HUDEP-2 (cell line): Measurements from ENCODE around the gene ING3.

Source experiments
- DNase-seq, 76 experiments: peaks; one replicate each; lab custom pipeline; 2025; ENCODE audit not compliant: unreplicated experiment in 76 of 76; lab: John Stamatoyannopoulos, UW

ING3 gene

GRCh38 chr7:121023194-121023593 is 72.6 kb downstream of the ING3 start:
- DNase-seq, result no peak

GRCh38 chr7:121023683-121024511 is 73.3 kb downstream of the ING3 start:
- DNase-seq, result no peak

- DNase-seq, result no peak
These were observed 74.0 kb downstream of the ING3 start for GRCh38 chr7:121024611-121025010.

GRCh38 chr7:121026159-121026558 is 75.6 kb downstream of the ING3 start:
- no peak for DNase-seq

GRCh38 chr7:121026577-121027111 is 76.1 kb downstream of the ING3 start:
- DNase-seq, result no peak
